Measurements from ENCODE around the gene AIG1. TPM values are rescaled to one million over a fixed set of nuclear protein-coding genes. Genes with fewer than 3 reads are reported as not detected.
"Not testable (repeated sequence)": the region's sequence is repeated elsewhere in the genome, so short reads cannot be mapped to it uniquely, and the experiment has no call there.

AIG1 gene
- total RNA-seq, 1 donor = 9.8 TPM

GRCh38 chr6:143044345-143044744, 16.3 kb upstream of the AIG1 start:
- not testable (repeated sequence) for H3K4me3 ChIP-seq (ENCODE audit: low read length); H3K9me3 ChIP-seq (ENCODE audit: low read depth, low read length); H3K4me1 ChIP-seq (ENCODE audit: insufficient read depth, low read length)
- peaks cover 11% of the 10 kb centered on the region for H3K27me3 ChIP-seq (ENCODE audit: insufficient read depth, low read length)

- Histone ChIP-seq H3K27me3 (ENCODE audit: insufficient read depth, low read length) (peaks cover 11% of the 10 kb centered on the region), H3K4me1 (ENCODE audit: insufficient read depth, low read length) (no peaks in the 10 kb centered on the region), H3K9me3 (ENCODE audit: low read depth, low read length) (no peaks in the 10 kb centered on the region), H3K4me3 (ENCODE audit: low read length) (no peak overlapping the region)
Measured at GRCh38 chr6:143049611-143050010, 11.1 kb upstream of the AIG1 start.

GRCh38 chr6:143050509-143050908, 10.2 kb upstream of the AIG1 start:
- Histone ChIP-seq H3K4me3 (ENCODE audit: low read length) (no peak overlapping the region), H3K27me3 (ENCODE audit: insufficient read depth, low read length) (peaks cover 8% of the 10 kb centered on the region), H3K9me3 (ENCODE audit: low read depth, low read length) (no peaks in the 10 kb centered on the region), H3K4me1 (ENCODE audit: insufficient read depth, low read length) (no peaks in the 10 kb centered on the region)

- Histone ChIP-seq H3K9me3 (ENCODE audit: low read depth, low read length) (no peaks in the 10 kb centered on the region), H3K4me1 (ENCODE audit: insufficient read depth, low read length) (no peaks in the 10 kb centered on the region), H3K4me3 (ENCODE audit: low read length) (no peak overlapping the region), H3K27me3 (ENCODE audit: insufficient read depth, low read length) (peaks cover 4% of the 10 kb centered on the region)
Measured at GRCh38 chr6:143052282-143052681, 8.4 kb upstream of the AIG1 start.

- Histone ChIP-seq H3K27me3 (ENCODE audit: insufficient read depth, low read length) (no peaks in the 10 kb centered on the region), H3K4me1 (ENCODE audit: insufficient read depth, low read length) (no peaks in the 10 kb centered on the region), H3K4me3 (ENCODE audit: low read length) (no peak overlapping the region), H3K9me3 (ENCODE audit: low read depth, low read length) (no peaks in the 10 kb centered on the region)
Measured at GRCh38 chr6:143053856-143054255, 6.8 kb upstream of the AIG1 start.

GRCh38 chr6:143054329-143054728, 6.4 kb upstream of the AIG1 start:
- no peaks in the 10 kb centered on the region for H3K4me1 ChIP-seq (ENCODE audit: insufficient read depth, low read length)
- H3K4me3 ChIP-seq (ENCODE audit: low read length) = no peak overlapping the region
- H3K27me3 ChIP-seq (ENCODE audit: insufficient read depth, low read length) = no peaks in the 10 kb centered on the region
- H3K9me3 ChIP-seq (ENCODE audit: low read depth, low read length) = no peaks in the 10 kb centered on the region

GRCh38 chr6:143055213-143055612, 5.5 kb upstream of the AIG1 start:
- no peaks in the 10 kb centered on the region for H3K27me3 ChIP-seq (ENCODE audit: insufficient read depth, low read length)
- no peaks in the 10 kb centered on the region for H3K9me3 ChIP-seq (ENCODE audit: low read depth, low read length)
- H3K4me1 ChIP-seq (ENCODE audit: insufficient read depth, low read length) = peaks cover 4% of the 10 kb centered on the region
- H3K4me3 ChIP-seq (ENCODE audit: low read length) = no peak overlapping the region

- Histone ChIP-seq H3K4me3 (ENCODE audit: low read length) (no peak overlapping the region), H3K9me3 (ENCODE audit: low read depth, low read length) (no peaks in the 10 kb centered on the region), H3K4me1 (ENCODE audit: insufficient read depth, low read length) (peaks cover 4% of the 10 kb centered on the region), H3K27me3 (ENCODE audit: insufficient read depth, low read length) (no peaks in the 10 kb centered on the region)
Measured at GRCh38 chr6:143055891-143056290, 4.8 kb upstream of the AIG1 start.

- no peaks in the 10 kb centered on the region for H3K9me3 ChIP-seq (ENCODE audit: low read depth, low read length)
Measured at GRCh38 chr6:143058987-143059386, 1.7 kb upstream of the AIG1 start.

GRCh38 chr6:143059663-143060353, 881 bp upstream of the AIG1 start:
- Histone ChIP-seq H3K4me1 (ENCODE audit: insufficient read depth, low read length) (peaks cover 11% of the 10 kb centered on the region), H3K9me3 (ENCODE audit: low read depth, low read length) (no peaks in the 10 kb centered on the region), H3K27me3 (ENCODE audit: insufficient read depth, low read length) (no peaks in the 10 kb centered on the region), H3K4me3 (ENCODE audit: low read length) (peak overlapping the region; percentile 66)

More at GRCh38 chr6:143058987-143059386, 1.7 kb upstream of the AIG1 start:
- Histone ChIP-seq H3K4me3 (ENCODE audit: low read length) (no peak overlapping the region), H3K27me3 (ENCODE audit: insufficient read depth, low read length) (no peaks in the 10 kb centered on the region), H3K4me1 (ENCODE audit: insufficient read depth, low read length) (peaks cover 11% of the 10 kb centered on the region)

GRCh38 chr6:143060354-143060805, 309 bp upstream of the AIG1 start:
- no peaks in the 10 kb centered on the region for H3K9me3 ChIP-seq (ENCODE audit: low read depth, low read length)
- H3K4me1 ChIP-seq (ENCODE audit: insufficient read depth, low read length) = peaks cover 11% of the 10 kb centered on the region
- H3K4me3 ChIP-seq (ENCODE audit: low read length) = peak overlapping the region; percentile 66
- H3K27me3 ChIP-seq (ENCODE audit: insufficient read depth, low read length) = no peaks in the 10 kb centered on the region

- Histone ChIP-seq H3K4me3 (ENCODE audit: low read length) (no peak overlapping the region), H3K9me3 (ENCODE audit: low read depth, low read length) (no peaks in the 10 kb centered on the region), H3K4me1 (ENCODE audit: insufficient read depth, low read length) (peaks cover 11% of the 10 kb centered on the region), H3K27me3 (ENCODE audit: insufficient read depth, low read length) (no peaks in the 10 kb centered on the region)
Measured at GRCh38 chr6:143061597-143062385, 1.1 kb downstream of the AIG1 start.

GRCh38 chr6:143062551-143062950, 1.9 kb downstream of the AIG1 start:
- Histone ChIP-seq H3K9me3 (ENCODE audit: low read depth, low read length) (no peaks in the 10 kb centered on the region), H3K4me3 (ENCODE audit: low read length) (no peak overlapping the region), H3K4me1 (ENCODE audit: insufficient read depth, low read length) (peaks cover 11% of the 10 kb centered on the region), H3K27me3 (ENCODE audit: insufficient read depth, low read length) (no peaks in the 10 kb centered on the region)

- Histone ChIP-seq H3K27me3 (ENCODE audit: insufficient read depth, low read length) (no peaks in the 10 kb centered on the region), H3K4me1 (ENCODE audit: insufficient read depth, low read length) (peaks cover 11% of the 10 kb centered on the region), H3K9me3 (ENCODE audit: low read depth, low read length) (no peaks in the 10 kb centered on the region), H3K4me3 (ENCODE audit: low read length) (no peak overlapping the region)
Measured at GRCh38 chr6:143063631-143064030, 2.9 kb downstream of the AIG1 start.

GRCh38 chr6:143064271-143064670, 3.6 kb downstream of the AIG1 start:
- Histone ChIP-seq H3K9me3 (ENCODE audit: low read depth, low read length) (no peaks in the 10 kb centered on the region), H3K4me3 (ENCODE audit: low read length) (no peak overlapping the region), H3K27me3 (ENCODE audit: insufficient read depth, low read length) (no peaks in the 10 kb centered on the region), H3K4me1 (ENCODE audit: insufficient read depth, low read length) (peaks cover 11% of the 10 kb centered on the region)

Measured in mononuclear cell (primary cell).